SK-N-SH treated with all-trans-retinoic acid at 6 μM for 48 hours (cell line): Measurements from ENCODE around the gene RAD51B.

Experiments
- ATAC-seq: fragments of 200-7000 bp; cut with Tn5 transposase; 3 replicates; pipeline ENCODE4 v1.9.1; 2020; ENCODE audit warnings: mild to moderate bottlenecking, moderate library complexity
- ARNTL ChIP-seq: fragments of 450-650 bp; formaldehyde crosslinking; IDR thresholded peaks from 2 replicates; pipeline ENCODE4 v1.5.0; 2020; ENCODE audit warnings: low read depth, mild to moderate bottlenecking, moderate library complexity, borderline replicate concordance
- BACH2 ChIP-seq: fragments of 250-450 bp; sonication (Bioruptor Pico); IDR thresholded peaks from 2 replicates; pipeline ENCODE4 v1.9.0; 2021; ENCODE audit warnings: mild to moderate bottlenecking, borderline replicate concordance
- ESRRG ChIP-seq: fragments of 250-450 bp; sonication (Bioruptor Pico); IDR thresholded peaks from 2 replicates; pipeline ENCODE4 v1.6.1; 2021; ENCODE audit warnings: mild to moderate bottlenecking
- GLIS3 ChIP-seq: fragments of 250-450 bp; sonication (Bioruptor Pico); IDR thresholded peaks from 2 replicates; pipeline ENCODE4 v1.5.0; 2020; ENCODE audit warnings: mild to moderate bottlenecking, moderate library complexity
- ISL1 ChIP-seq: fragments of 250-450 bp; sonication (Bioruptor Pico); IDR thresholded peaks from 2 replicates; pipeline ENCODE4 v2.1.2; 2022; ENCODE audit warnings: mild to moderate bottlenecking, moderate library complexity
- OSR1 ChIP-seq: fragments of 250-450 bp; sonication (Bioruptor Pico); IDR thresholded peaks from 2 replicates; pipeline ENCODE4 v1.8.0; 2022; ENCODE audit warnings: moderate library complexity, mild to moderate bottlenecking, inconsistent platforms
- PPARA ChIP-seq: fragments of 250-450 bp; sonication (Bioruptor Pico); IDR thresholded peaks from 2 replicates; pipeline ENCODE4 v1.5.0; 2020; ENCODE audit warnings: mild to moderate bottlenecking, borderline replicate concordance
- RARB ChIP-seq: fragments of 250-450 bp; sonication (Bioruptor Pico); IDR thresholded peaks from 2 replicates; pipeline ENCODE4 v1.8.0; 2021; ENCODE audit warnings: mild to moderate bottlenecking, moderate library complexity
- SNAI2 ChIP-seq: fragments of 250-450 bp; sonication (Bioruptor Pico); IDR thresholded peaks from 2 replicates; pipeline ENCODE4 v1.5.0; 2020; ENCODE audit warnings: mild to moderate bottlenecking, moderate library complexity
- TCF4 ChIP-seq: fragments of 250-450 bp; sonication (Bioruptor Pico); IDR thresholded peaks from 2 replicates; pipeline ENCODE4 v1.8.0; 2021; ENCODE audit warnings: mild to moderate bottlenecking, moderate library complexity, borderline replicate concordance
- TOX ChIP-seq: fragments of 250-450 bp; sonication (Bioruptor Pico); IDR thresholded peaks from 2 replicates; pipeline ENCODE4 v1.8.0; 2021; ENCODE audit warnings: mild to moderate bottlenecking, moderate library complexity, borderline replicate concordance
- ZFP3 ChIP-seq: fragments of 250-450 bp; sonication (Bioruptor Pico); IDR thresholded peaks from 2 replicates; pipeline ENCODE4 v1.5.0; 2020; ENCODE audit warnings: mild to moderate bottlenecking, moderate library complexity
- ZFP30 ChIP-seq: fragments of 450-650 bp; formaldehyde crosslinking; IDR thresholded peaks from 2 replicates; pipeline ENCODE4 v1.5.0; 2022; ENCODE audit warnings: mild to moderate bottlenecking, moderate library complexity
- ZNF565 ChIP-seq: fragments of 450-650 bp; formaldehyde crosslinking; conservative IDR thresholded peaks from 2 replicates; pipeline ENCODE4 v1.5.0; 2020; ENCODE audit warnings: low read depth, mild to moderate bottlenecking, moderate library complexity
- ZNF8 ChIP-seq: fragments of 450-650 bp; formaldehyde crosslinking; IDR thresholded peaks from 2 replicates; pipeline ENCODE4 v1.5.0; 2020; ENCODE audit warnings: mild to moderate bottlenecking, moderate library complexity
- TF ChIP-seq, protein P1 (sequence below): fragments of 250-450 bp; sonication (Bioruptor Pico); IDR thresholded peaks from 2 replicates; pipeline ENCODE4 v1.8.0; 2020; ENCODE audit warnings: mild to moderate bottlenecking, moderate library complexity, borderline replicate concordance
- TF ChIP-seq, protein P2 (sequence below): fragments of 250-450 bp; sonication (Bioruptor Pico); IDR thresholded peaks from 2 replicates; pipeline ENCODE4 v1.8.0; 2021; ENCODE audit warnings: low read depth, mild to moderate bottlenecking, moderate library complexity, borderline replicate concordance
- TF ChIP-seq, protein P3 (sequence below): fragments of 250-450 bp; sonication (Bioruptor Pico); IDR thresholded peaks from 2 replicates; pipeline ENCODE4 v1.5.1; 2020; ENCODE audit warnings: low read depth, mild to moderate bottlenecking, moderate library complexity
- TF ChIP-seq, protein P4 (sequence below): fragments of 250-450 bp; sonication (Bioruptor Pico); IDR thresholded peaks from 2 replicates; pipeline ENCODE4 v1.5.0; 2020; ENCODE audit warnings: mild to moderate bottlenecking, moderate library complexity

Gene RAD51B

DNA sequence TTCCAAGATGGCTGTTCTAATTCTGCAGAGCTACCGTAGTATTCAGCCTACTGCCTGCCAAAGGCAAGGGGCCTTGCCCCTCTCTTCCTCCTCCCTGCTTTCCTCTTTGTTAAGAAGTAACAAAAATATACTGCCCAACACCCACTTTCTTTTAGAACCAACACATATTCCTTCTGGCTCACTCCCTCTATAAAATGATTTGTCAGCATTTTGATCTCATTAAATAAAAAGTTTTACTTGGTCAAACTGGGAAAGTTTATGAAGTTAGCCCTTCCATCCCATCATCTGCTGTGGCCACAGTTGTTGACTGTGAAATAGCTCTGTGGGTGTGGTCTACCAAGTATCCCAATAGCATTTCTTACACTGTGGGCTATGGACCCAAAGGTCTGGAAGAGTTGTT lies 500.9 kb downstream of the RAD51B start (continued):
- TF ChIP-seq RARB (CRISPR knock-in tag) (no peak), ESRRG (CRISPR knock-in tag) (no peak), ZNF565 (CRISPR knock-in tag) (no peak), ZNF8 (CRISPR knock-in tag) (no peak)

DNA sequence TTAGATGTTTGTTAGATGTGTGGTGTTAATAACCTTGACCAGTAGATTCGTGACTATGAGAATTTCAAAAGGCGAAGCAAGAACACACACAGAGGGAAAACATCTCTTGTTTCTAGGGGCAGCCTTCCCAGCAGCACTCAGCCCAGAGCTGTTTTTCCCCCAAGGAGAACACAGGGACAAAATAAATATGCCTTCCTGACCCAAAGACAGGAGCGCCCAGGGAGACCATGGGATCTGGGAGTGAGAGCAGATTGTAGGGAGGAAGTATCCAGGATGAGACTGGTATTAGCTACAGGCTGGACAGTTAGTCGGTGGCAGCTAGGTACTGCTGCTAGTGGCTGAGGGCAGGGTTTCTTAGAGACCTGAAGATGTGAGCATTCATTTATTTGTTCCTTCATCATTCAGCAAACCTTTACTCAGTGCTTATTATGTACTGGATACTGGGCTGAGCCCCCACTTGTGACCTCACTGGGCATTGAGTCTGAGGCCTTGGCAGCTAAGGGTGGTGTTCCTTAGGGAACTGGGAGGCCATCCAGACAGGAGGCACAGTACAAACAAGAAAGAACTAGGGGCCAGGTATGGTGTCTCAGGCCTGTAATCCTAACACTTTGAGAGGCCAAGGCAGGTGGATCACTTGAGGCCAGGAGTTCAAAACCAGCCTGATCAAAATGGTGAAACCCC lies 503.5 kb downstream of the RAD51B start:
- ATAC-seq, result no peak
- TF ChIP-seq, protein P1, sequence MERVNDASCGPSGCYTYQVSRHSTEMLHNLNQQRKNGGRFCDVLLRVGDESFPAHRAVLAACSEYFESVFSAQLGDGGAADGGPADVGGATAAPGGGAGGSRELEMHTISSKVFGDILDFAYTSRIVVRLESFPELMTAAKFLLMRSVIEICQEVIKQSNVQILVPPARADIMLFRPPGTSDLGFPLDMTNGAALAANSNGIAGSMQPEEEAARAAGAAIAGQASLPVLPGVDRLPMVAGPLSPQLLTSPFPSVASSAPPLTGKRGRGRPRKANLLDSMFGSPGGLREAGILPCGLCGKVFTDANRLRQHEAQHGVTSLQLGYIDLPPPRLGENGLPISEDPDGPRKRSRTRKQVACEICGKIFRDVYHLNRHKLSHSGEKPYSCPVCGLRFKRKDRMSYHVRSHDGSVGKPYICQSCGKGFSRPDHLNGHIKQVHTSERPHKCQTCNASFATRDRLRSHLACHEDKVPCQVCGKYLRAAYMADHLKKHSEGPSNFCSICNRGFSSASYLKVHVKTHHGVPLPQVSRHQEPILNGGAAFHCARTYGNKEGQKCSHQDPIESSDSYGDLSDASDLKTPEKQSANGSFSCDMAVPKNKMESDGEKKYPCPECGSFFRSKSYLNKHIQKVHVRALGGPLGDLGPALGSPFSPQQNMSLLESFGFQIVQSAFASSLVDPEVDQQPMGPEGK (CRISPR knock-in tag), result no peak
- TF ChIP-seq OSR1 (CRISPR knock-in tag), result no peak

DNA sequence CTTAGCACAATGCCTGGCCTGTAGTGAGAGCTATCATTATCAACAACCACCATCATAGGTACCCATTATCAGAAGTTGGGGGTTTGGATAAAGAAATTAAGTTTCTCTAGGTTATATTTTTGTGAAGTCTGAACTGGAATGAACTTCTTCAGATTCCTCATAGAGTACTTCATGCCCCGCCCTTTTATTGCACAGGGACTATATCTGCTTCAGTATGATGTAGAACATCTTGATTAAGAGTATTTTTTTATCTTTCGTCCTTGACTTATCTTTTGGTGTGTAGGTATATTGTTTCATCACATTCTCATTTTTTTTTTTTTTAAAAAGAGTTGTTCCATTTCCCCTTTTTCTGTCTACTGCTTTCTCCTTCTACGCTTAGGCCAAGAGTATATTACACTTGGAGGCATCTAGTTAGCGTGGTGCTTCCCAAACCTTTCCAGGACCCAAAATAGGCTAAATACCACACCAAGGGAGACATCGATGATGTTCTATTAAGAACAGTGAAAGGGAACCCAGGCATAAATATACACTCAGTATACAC lies 505.8 kb downstream of the RAD51B start:
- TF ChIP-seq, protein P1 (CRISPR knock-in tag), result no peak
- no peak for TF ChIP-seq TCF4 (CRISPR knock-in tag)
- TF ChIP-seq PPARA (CRISPR knock-in tag), result no peak
- no peak for TF ChIP-seq TOX (CRISPR knock-in tag)
- TF ChIP-seq, protein P2, sequence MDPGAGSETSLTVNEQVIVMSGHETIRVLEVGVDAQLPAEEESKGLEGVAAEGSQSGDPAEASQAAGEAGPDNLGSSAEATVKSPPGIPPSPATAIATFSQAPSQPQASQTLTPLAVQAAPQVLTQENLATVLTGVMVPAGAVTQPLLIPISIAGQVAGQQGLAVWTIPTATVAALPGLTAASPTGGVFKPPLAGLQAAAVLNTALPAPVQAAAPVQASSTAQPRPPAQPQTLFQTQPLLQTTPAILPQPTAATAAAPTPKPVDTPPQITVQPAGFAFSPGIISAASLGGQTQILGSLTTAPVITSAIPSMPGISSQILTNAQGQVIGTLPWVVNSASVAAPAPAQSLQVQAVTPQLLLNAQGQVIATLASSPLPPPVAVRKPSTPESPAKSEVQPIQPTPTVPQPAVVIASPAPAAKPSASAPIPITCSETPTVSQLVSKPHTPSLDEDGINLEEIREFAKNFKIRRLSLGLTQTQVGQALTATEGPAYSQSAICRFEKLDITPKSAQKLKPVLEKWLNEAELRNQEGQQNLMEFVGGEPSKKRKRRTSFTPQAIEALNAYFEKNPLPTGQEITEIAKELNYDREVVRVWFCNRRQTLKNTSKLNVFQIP (CRISPR knock-in tag), result no peak
- TF ChIP-seq GLIS3 (CRISPR knock-in tag), result no peak
- TF ChIP-seq, protein P3, sequence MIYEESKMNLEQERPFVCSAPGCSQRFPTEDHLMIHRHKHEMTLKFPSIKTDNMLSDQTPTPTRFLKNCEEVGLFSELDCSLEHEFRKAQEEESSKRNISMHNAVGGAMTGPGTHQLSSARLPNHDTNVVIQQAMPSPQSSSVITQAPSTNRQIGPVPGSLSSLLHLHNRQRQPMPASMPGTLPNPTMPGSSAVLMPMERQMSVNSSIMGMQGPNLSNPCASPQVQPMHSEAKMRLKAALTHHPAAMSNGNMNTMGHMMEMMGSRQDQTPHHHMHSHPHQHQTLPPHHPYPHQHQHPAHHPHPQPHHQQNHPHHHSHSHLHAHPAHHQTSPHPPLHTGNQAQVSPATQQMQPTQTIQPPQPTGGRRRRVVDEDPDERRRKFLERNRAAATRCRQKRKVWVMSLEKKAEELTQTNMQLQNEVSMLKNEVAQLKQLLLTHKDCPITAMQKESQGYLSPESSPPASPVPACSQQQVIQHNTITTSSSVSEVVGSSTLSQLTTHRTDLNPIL (CRISPR knock-in tag), result no peak
- TF ChIP-seq ZNF565 (CRISPR knock-in tag), result no peak
- no peak for TF ChIP-seq ARNTL (CRISPR knock-in tag)
- TF ChIP-seq ZFP3 (CRISPR knock-in tag), result no peak
- TF ChIP-seq, protein P4, sequence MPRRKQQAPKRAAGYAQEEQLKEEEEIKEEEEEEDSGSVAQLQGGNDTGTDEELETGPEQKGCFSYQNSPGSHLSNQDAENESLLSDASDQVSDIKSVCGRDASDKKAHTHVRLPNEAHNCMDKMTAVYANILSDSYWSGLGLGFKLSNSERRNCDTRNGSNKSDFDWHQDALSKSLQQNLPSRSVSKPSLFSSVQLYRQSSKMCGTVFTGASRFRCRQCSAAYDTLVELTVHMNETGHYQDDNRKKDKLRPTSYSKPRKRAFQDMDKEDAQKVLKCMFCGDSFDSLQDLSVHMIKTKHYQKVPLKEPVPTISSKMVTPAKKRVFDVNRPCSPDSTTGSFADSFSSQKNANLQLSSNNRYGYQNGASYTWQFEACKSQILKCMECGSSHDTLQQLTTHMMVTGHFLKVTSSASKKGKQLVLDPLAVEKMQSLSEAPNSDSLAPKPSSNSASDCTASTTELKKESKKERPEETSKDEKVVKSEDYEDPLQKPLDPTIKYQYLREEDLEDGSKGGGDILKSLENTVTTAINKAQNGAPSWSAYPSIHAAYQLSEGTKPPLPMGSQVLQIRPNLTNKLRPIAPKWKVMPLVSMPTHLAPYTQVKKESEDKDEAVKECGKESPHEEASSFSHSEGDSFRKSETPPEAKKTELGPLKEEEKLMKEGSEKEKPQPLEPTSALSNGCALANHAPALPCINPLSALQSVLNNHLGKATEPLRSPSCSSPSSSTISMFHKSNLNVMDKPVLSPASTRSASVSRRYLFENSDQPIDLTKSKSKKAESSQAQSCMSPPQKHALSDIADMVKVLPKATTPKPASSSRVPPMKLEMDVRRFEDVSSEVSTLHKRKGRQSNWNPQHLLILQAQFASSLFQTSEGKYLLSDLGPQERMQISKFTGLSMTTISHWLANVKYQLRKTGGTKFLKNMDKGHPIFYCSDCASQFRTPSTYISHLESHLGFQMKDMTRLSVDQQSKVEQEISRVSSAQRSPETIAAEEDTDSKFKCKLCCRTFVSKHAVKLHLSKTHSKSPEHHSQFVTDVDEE (CRISPR knock-in tag), result no peak
- TF ChIP-seq RARB (CRISPR knock-in tag), result no peak
- TF ChIP-seq SNAI2 (CRISPR knock-in tag), result no peak
- no peak for TF ChIP-seq ZFP30 (CRISPR knock-in tag)
- no peak for ATAC-seq

DNA sequence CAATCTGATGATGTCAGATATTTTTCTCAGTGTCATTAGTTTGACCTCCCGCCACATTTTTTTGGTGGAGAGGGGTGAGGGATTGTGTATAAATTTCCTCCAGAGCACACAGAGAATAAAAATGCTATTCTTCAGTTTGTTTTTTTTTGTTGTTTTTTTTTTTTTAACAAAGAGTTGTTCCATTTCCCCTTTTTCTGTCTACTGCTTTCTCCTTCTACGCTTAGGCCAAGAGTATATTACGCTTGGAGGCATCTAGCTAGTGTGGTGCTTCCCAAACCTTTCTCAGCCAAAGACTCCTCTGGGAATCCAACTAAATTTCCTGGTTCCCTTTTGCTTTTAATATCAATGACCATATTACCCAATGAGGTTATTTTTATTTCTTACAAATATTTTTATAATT lies 507.7 kb downstream of the RAD51B start:
- no peak for ATAC-seq
- TF ChIP-seq TOX (CRISPR knock-in tag) (no peak), ESRRG (CRISPR knock-in tag) (no peak), ZFP3 (CRISPR knock-in tag) (no peak), ZNF8 (CRISPR knock-in tag) (no peak), ZNF565 (CRISPR knock-in tag) (no peak), TCF4 (CRISPR knock-in tag) (no peak), ISL1 (no peak), BACH2 (CRISPR knock-in tag) (no peak)
- TF ChIP-seq, protein P4 (CRISPR knock-in tag), result no peak
- TF ChIP-seq, protein P2 (CRISPR knock-in tag), result no peak
